ENCODE measurements around the gene SNRK.

- TF ChIP-seq JUN (IDR thresholded peaks at IDR 0.05; ENCODE audit: borderline replicate concordance, insufficient read depth, insufficient read length, low read depth), result no peak
- TF ChIP-seq, protein P1, sequence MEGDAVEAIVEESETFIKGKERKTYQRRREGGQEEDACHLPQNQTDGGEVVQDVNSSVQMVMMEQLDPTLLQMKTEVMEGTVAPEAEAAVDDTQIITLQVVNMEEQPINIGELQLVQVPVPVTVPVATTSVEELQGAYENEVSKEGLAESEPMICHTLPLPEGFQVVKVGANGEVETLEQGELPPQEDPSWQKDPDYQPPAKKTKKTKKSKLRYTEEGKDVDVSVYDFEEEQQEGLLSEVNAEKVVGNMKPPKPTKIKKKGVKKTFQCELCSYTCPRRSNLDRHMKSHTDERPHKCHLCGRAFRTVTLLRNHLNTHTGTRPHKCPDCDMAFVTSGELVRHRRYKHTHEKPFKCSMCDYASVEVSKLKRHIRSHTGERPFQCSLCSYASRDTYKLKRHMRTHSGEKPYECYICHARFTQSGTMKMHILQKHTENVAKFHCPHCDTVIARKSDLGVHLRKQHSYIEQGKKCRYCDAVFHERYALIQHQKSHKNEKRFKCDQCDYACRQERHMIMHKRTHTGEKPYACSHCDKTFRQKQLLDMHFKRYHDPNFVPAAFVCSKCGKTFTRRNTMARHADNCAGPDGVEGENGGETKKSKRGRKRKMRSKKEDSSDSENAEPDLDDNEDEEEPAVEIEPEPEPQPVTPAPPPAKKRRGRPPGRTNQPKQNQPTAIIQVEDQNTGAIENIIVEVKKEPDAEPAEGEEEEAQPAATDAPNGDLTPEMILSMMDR (IDR thresholded peaks at IDR 0.05; ENCODE audit: extremely low read depth in 1 of 2, insufficient read depth in 1 of 2, low read depth in 1 of 2, low read length in 2 of 2), result no peak
- no peak for TF ChIP-seq POLR2A (IDR thresholded peaks at IDR 0.05; ENCODE audit: low read depth, low read length)
- TF ChIP-seq EZH2 (IDR thresholded peaks at IDR 0.05; ENCODE audit: borderline replicate concordance, low read depth, low read length, severe bottlenecking), result no peak
- no peak for TF ChIP-seq MAX (IDR thresholded peaks at IDR 0.05; ENCODE audit: insufficient read depth, insufficient read length)
- TF ChIP-seq FOS (IDR thresholded peaks at IDR 0.05; ENCODE audit: borderline replicate concordance, insufficient read depth, low read length), result no peak
- no peak for TF ChIP-seq GATA2 (IDR thresholded peaks at IDR 0.05; ENCODE audit: insufficient read depth, insufficient read length, low read depth, low read length)
- no peak for TF ChIP-seq POLR2AphosphoS5 (IDR thresholded peaks at IDR 0.05; ENCODE audit: insufficient read depth, low read depth, low read length)
- TF ChIP-seq MYC (IDR thresholded peaks at IDR 0.05; ENCODE audit: low read depth, low read length), result no peak
Measured at GRCh38 chr3:43327582-43327979, 41.2 kb downstream of the SNRK start.

Measured in endothelial cell of umbilical vein (primary cell).